ENCODE results near the gene RGS1.
A peak's percentile ranks its signal among the peaks of the same experiment; 100 is the strongest.

RGS1 gene

GRCh38 chr1:192554904-192555303 lies 20.7 kb upstream of the RGS1 start:
- DNase-seq (ENCODE audit: low spot score), result no peak
- no peak for TF ChIP-seq CTCF (conservative IDR thresholded peaks at IDR 0.05; ENCODE audit: low read depth)
- CTCF ChIA-PET, result no interaction called here
- POLR2A ChIA-PET (ENCODE audit: low non-redundant PET), result no interaction called here
- no peak overlapping the region for H3K27ac ChIP-seq

- no peak for DNase-seq (ENCODE audit: low spot score)
- TF ChIP-seq CTCF (conservative IDR thresholded peaks at IDR 0.05; ENCODE audit: low read depth), result no peak
- ChIA-PET POLR2A (ENCODE audit: low non-redundant PET) (no interaction called here), CTCF (no interaction called here)
- no peak overlapping the region for H3K27ac ChIP-seq
Measured at GRCh38 chr1:192555399-192555798, 20.2 kb upstream of the RGS1 start.

- POLR2A ChIA-PET (ENCODE audit: low non-redundant PET), result no interaction called here
- no peak overlapping the region for H3K27ac ChIP-seq
- TF ChIP-seq CTCF (conservative IDR thresholded peaks at IDR 0.05; ENCODE audit: low read depth), result no peak
- CTCF ChIA-PET, result interaction anchor here (0.6 kb wide), 1 partner anchor 65 kb away, joined by 5 read pairs; no protein-coding TSS in a partner anchor
- DNase-seq (ENCODE audit: low spot score), result no peak
Measured at GRCh38 chr1:192557841-192558595, 17.6 kb upstream of the RGS1 start.

GRCh38 chr1:192559115-192560006 lies 16.2 kb upstream of the RGS1 start:
- no peak for TF ChIP-seq CTCF (conservative IDR thresholded peaks at IDR 0.05; ENCODE audit: low read depth)
- POLR2A ChIA-PET (ENCODE audit: low non-redundant PET), result interaction anchor here (0.6 kb wide), 1 partner anchor 19 kb away, joined by 3 read pairs; no protein-coding TSS in a partner anchor
- peak; percentile 61 for DNase-seq (ENCODE audit: low spot score)
- H3K27ac ChIP-seq, result no peak overlapping the region
- CTCF ChIA-PET, result interaction anchor here (0.7 kb wide), 1 partner anchor 83 kb away, joined by 3 read pairs; no protein-coding TSS in a partner anchor

GRCh38 chr1:192561301-192561700 lies 14.3 kb upstream of the RGS1 start:
- no peak for DNase-seq (ENCODE audit: low spot score)
- no peak for TF ChIP-seq CTCF (conservative IDR thresholded peaks at IDR 0.05; ENCODE audit: low read depth)
- ChIA-PET POLR2A (ENCODE audit: low non-redundant PET) (no interaction called here), CTCF (interaction anchor here (0.7 kb wide), 1 partner anchor 738 kb away, joined by 4 read pairs; no protein-coding TSS in a partner anchor)
- no peak overlapping the region for H3K27ac ChIP-seq

- no peak for TF ChIP-seq CTCF (conservative IDR thresholded peaks at IDR 0.05; ENCODE audit: low read depth)
- H3K27ac ChIP-seq, result no peak overlapping the region
- DNase-seq (ENCODE audit: low spot score), result no peak
- CTCF ChIA-PET, result no interaction called here
- POLR2A ChIA-PET (ENCODE audit: low non-redundant PET), result no interaction called here
Measured at GRCh38 chr1:192563129-192563528, 12.4 kb upstream of the RGS1 start.
